RWPE2 (cell line): Measurements from ENCODE around the gene COX19.

ENCODE experiments used
- ATAC-seq: fragments of 200-7000 bp; cut with Tn5 transposase; 3 replicates; pipeline ENCODE4 v1.9.1; 2021; ENCODE audit warnings: low read depth
- DNase-seq: peaks from one replicate; pipeline ENCODE4 v3.0.0-alpha.2; 2020; ENCODE audit warnings: low spot score
- H3K27ac ChIP-seq: fragments of 450-650 bp; 2 replicates; pipeline ENCODE4 v1.5.1; 2017; ENCODE audit warnings: mild to moderate bottlenecking; ENCODE audit not compliant: poor library complexity, severe bottlenecking
- H3K27me3 ChIP-seq: fragments of 250-450 bp; sonication (Bioruptor Pico); 2 replicates; pipeline ENCODE4 v1.5.1; 2021; ENCODE audit warnings: mild to moderate bottlenecking, moderate library complexity; ENCODE audit not compliant: insufficient read depth, poor library complexity, severe bottlenecking
- H3K36me3 ChIP-seq: fragments of 250-450 bp; sonication (Bioruptor Pico); 2 replicates; pipeline ENCODE4 v1.5.1; 2020; ENCODE audit warnings: low read depth, mild to moderate bottlenecking, moderate library complexity
- H3K4me1 ChIP-seq: fragments of 250-450 bp; sonication (Bioruptor Pico); 2 replicates; pipeline ENCODE4 v1.5.1; 2021; ENCODE audit warnings: mild to moderate bottlenecking, moderate library complexity; ENCODE audit not compliant: insufficient read depth, poor library complexity, severe bottlenecking
- H3K4me3 ChIP-seq: fragments of 250-450 bp; sonication (Bioruptor Pico); 2 replicates; pipeline ENCODE4 v1.5.1; 2021; ENCODE audit warnings: mild to moderate bottlenecking, moderate library complexity; ENCODE audit not compliant: severe bottlenecking
- H3K9me3 ChIP-seq: fragments of 250-450 bp; sonication (Bioruptor Pico); 2 replicates; pipeline ENCODE4 v1.5.1; 2021; ENCODE audit warnings: mild to moderate bottlenecking, moderate library complexity; ENCODE audit not compliant: severe bottlenecking
- CTCF ChIP-seq: fragments of 450-650 bp; IDR thresholded peaks from one replicate; pipeline ENCODE4 v1.5.1; 2017; ENCODE audit warnings: mild to moderate bottlenecking, moderate library complexity; ENCODE audit not compliant: poor library complexity, severe bottlenecking

Gene COX19

GRCh38 chr7:979886-980571, 4.7 kb upstream of the COX19 start:
- H3K27me3 ChIP-seq = no peaks in the 10 kb centered on the region
- ATAC-seq = no peak
- no peaks in the 10 kb centered on the region for H3K36me3 ChIP-seq
- no peak overlapping the region for H3K4me3 ChIP-seq
- no peak overlapping the region for H3K27ac ChIP-seq
- H3K4me1 ChIP-seq = no peaks in the 10 kb centered on the region
- H3K9me3 ChIP-seq = no peaks in the 10 kb centered on the region
- no peak for DNase-seq
- TF ChIP-seq CTCF = no peak

GRCh38 chr7:979151-979550, 3.8 kb upstream of the COX19 start:
- ATAC-seq = no peak
- Histone ChIP-seq H3K27ac (no peak overlapping the region), H3K36me3 (no peaks in the 10 kb centered on the region), H3K4me1 (no peaks in the 10 kb centered on the region), H3K27me3 (no peaks in the 10 kb centered on the region), H3K4me3 (no peak overlapping the region), H3K9me3 (no peaks in the 10 kb centered on the region)
- no peak for DNase-seq
- TF ChIP-seq CTCF = no peak

- DNase-seq (no peak), ATAC-seq (no peak)
- no peaks in the 10 kb centered on the region for H3K27me3 ChIP-seq
- H3K4me3 ChIP-seq = no peak overlapping the region
- no peaks in the 10 kb centered on the region for H3K9me3 ChIP-seq
- peaks cover 2% of the 10 kb centered on the region for H3K36me3 ChIP-seq
- H3K27ac ChIP-seq = no peak overlapping the region
- H3K4me1 ChIP-seq = peaks cover 3% of the 10 kb centered on the region
- no peak for TF ChIP-seq CTCF
These were observed 3.2 kb upstream of the COX19 start for GRCh38 chr7:978416-979091.

- no peaks in the 10 kb centered on the region for H3K9me3 ChIP-seq
- H3K27me3 ChIP-seq = no peaks in the 10 kb centered on the region
- peaks cover 8% of the 10 kb centered on the region for H3K36me3 ChIP-seq
- ATAC-seq = no peak
- no peak overlapping the region for H3K27ac ChIP-seq
- peaks cover 3% of the 10 kb centered on the region for H3K4me1 ChIP-seq
- TF ChIP-seq CTCF = no peak
- no peak overlapping the region for H3K4me3 ChIP-seq
- no peak for DNase-seq
These were observed 2.6 kb upstream of the COX19 start for GRCh38 chr7:978049-978346.
